Neutrophil (primary cell): ENCODE results near the gene CACNA1A.

Experiments
- H3K27ac ChIP-seq: fragments of 200-600 bp; sonication (generic); 2 replicates; pipeline ENCODE4 v1.5.1; 2016; ENCODE audit warnings: mild to moderate bottlenecking, moderate library complexity
- H3K27me3 ChIP-seq: fragments of 200-600 bp; sonication (generic); 2 replicates; pipeline ENCODE4 v1.6.0; 2016; ENCODE audit warnings: mild to moderate bottlenecking
- H3K36me3 ChIP-seq: fragments of 200-600 bp; sonication (generic); 2 replicates; pipeline ENCODE4 v1.5.1; 2017
- H3K4me1 ChIP-seq, 2 experiments: fragments of 200-600 bp in 1 of 2; sonication (generic) in 1 of 2; 1 replicate in 1 of 2; 2 replicates in 1 of 2; pipeline versions ENCODE4 v1.5.1 to v1.6.1; 2013 to 2016; ENCODE audit warnings: low read depth in 1 of 2, low read length in 1 of 2, mild to moderate bottlenecking in 1 of 2, moderate library complexity in 1 of 2; ENCODE audit not compliant: control insufficient read depth in 1 of 2, insufficient read depth in 1 of 2
- H3K4me3 ChIP-seq, 2 experiments: fragments of 200-600 bp in 1 of 2; sonication (generic) in 1 of 2; 1 replicate in 1 of 2; 2 replicates in 1 of 2; pipeline ENCODE4 v1.5.1; 2013 to 2016; ENCODE audit warnings: low read depth in 1 of 2, low read length in 1 of 2, mild to moderate bottlenecking in 1 of 2, moderate library complexity in 1 of 2
- H3K9me3 ChIP-seq: fragments of 200-600 bp; sonication (generic); 2 replicates; pipeline ENCODE4 v1.5.1; 2016
- CTCF ChIP-seq: fragments of 200-600 bp; sonication (generic); IDR thresholded peaks from 2 replicates; pipeline ENCODE4 v1.5.1; 2016; ENCODE audit warnings: antibody characterized with exemption

The CACNA1A gene

GRCh38 chr19:13544423-13544822 lies 38.1 kb upstream of the CACNA1A start:
- H3K27me3 ChIP-seq: no peaks in the 10 kb centered on the region
- H3K4me1 ChIP-seq: no peaks in the 10 kb centered on the region
- no peaks in the 10 kb centered on the region for H3K36me3 ChIP-seq
- no peak for TF ChIP-seq CTCF
- no peak overlapping the region for H3K27ac ChIP-seq
- no peaks in the 10 kb centered on the region for H3K9me3 ChIP-seq
- H3K4me3 ChIP-seq: no peak overlapping the region

- Histone ChIP-seq H3K27ac (no peak overlapping the region), H3K27me3 (no peaks in the 10 kb centered on the region), H3K9me3 (no peaks in the 10 kb centered on the region), H3K4me3 (no peak overlapping the region), H3K36me3 (no peaks in the 10 kb centered on the region), H3K4me1 (no peaks in the 10 kb centered on the region)
- TF ChIP-seq CTCF: no peak
These were observed 35.3 kb upstream of the CACNA1A start for GRCh38 chr19:13541554-13541953.

- Histone ChIP-seq H3K36me3 (no peaks in the 10 kb centered on the region), H3K27me3 (no peaks in the 10 kb centered on the region), H3K9me3 (no peaks in the 10 kb centered on the region), H3K27ac (no peak overlapping the region), H3K4me3 (no peak overlapping the region), H3K4me1 (no peaks in the 10 kb centered on the region)
- TF ChIP-seq CTCF: no peak
These were observed 33.1 kb upstream of the CACNA1A start for GRCh38 chr19:13539332-13539731.

- TF ChIP-seq CTCF: no peak
- Histone ChIP-seq H3K27ac (no peak overlapping the region), H3K36me3 (no peaks in the 10 kb centered on the region), H3K4me1 (no peaks in the 10 kb centered on the region), H3K9me3 (no peaks in the 10 kb centered on the region), H3K4me3 (no peak overlapping the region), H3K27me3 (no peaks in the 10 kb centered on the region)
These were observed 32.4 kb upstream of the CACNA1A start for GRCh38 chr19:13538601-13539253.

- TF ChIP-seq CTCF: no peak
- Histone ChIP-seq H3K9me3 (no peaks in the 10 kb centered on the region), H3K36me3 (no peaks in the 10 kb centered on the region), H3K4me1 (no peaks in the 10 kb centered on the region), H3K27ac (no peak overlapping the region), H3K27me3 (no peaks in the 10 kb centered on the region), H3K4me3 (no peak overlapping the region)
These were observed 31.2 kb upstream of the CACNA1A start for GRCh38 chr19:13537454-13537853.
